GM12874 (cell line): ENCODE results near the gene TTC39B.

Experiments
- TF ChIP-seq, protein P1 (sequence below): IDR thresholded peaks from 2 replicates; pipeline ENCODE4 v1.5.1; 2011; ENCODE audit warnings: low read depth, mild to moderate bottlenecking, control low read depth, low read length, moderate library complexity; ENCODE audit not compliant: insufficient read depth

The TTC39B gene

DNA sequence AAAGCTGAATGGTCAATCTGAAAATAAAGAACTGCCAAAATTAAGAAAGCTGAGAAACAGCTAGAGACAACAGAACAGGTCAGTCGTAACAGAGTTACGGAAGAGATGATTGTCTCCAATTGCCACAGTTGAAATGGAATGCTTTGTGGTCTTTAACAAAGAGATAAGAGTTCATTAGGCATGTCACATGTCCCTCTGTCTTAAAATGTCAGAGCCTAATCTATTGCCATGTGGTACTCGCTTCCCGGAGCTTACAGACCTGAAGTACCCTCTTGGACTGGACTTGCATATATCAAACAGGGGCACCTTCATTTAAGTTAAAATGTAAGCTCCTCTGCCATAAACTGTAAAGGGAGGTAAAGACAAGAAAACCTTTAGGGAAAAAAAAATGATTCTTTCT, 19.7 kb downstream of the TTC39B start:
- TF ChIP-seq, protein P1, sequence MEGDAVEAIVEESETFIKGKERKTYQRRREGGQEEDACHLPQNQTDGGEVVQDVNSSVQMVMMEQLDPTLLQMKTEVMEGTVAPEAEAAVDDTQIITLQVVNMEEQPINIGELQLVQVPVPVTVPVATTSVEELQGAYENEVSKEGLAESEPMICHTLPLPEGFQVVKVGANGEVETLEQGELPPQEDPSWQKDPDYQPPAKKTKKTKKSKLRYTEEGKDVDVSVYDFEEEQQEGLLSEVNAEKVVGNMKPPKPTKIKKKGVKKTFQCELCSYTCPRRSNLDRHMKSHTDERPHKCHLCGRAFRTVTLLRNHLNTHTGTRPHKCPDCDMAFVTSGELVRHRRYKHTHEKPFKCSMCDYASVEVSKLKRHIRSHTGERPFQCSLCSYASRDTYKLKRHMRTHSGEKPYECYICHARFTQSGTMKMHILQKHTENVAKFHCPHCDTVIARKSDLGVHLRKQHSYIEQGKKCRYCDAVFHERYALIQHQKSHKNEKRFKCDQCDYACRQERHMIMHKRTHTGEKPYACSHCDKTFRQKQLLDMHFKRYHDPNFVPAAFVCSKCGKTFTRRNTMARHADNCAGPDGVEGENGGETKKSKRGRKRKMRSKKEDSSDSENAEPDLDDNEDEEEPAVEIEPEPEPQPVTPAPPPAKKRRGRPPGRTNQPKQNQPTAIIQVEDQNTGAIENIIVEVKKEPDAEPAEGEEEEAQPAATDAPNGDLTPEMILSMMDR: no peak

DNA sequence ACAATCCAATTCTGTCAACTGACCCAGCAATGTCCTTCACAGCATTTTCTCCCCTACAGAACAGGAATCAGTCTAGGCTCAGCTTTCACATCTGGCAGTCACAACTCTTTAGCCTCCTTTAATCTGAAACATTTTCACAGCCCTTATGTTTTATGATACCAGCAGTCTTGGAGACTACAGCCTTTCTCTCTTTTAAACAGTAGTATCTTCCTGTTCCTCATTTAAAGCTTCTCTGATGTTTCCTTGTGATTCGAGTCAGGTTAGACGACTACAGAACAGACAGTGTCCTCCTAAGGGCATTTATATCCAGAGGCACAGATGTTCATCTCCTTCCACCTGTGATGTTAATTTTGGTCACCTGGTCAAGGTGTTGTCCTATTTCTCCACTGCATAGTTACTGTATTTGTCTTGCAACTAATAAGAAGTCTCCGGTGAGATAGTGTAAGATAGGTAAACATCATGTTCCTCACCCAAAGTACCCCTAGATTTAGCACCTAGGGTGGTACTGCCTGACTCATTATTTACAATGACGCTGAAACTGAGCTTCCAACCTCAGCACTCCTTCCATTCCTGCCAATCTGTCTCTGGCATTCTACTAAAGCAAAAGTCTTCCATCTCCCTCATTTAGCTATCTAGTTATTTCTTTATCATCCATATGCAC, 20.7 kb downstream of the TTC39B start:
- TF ChIP-seq, protein P1: no peak

DNA sequence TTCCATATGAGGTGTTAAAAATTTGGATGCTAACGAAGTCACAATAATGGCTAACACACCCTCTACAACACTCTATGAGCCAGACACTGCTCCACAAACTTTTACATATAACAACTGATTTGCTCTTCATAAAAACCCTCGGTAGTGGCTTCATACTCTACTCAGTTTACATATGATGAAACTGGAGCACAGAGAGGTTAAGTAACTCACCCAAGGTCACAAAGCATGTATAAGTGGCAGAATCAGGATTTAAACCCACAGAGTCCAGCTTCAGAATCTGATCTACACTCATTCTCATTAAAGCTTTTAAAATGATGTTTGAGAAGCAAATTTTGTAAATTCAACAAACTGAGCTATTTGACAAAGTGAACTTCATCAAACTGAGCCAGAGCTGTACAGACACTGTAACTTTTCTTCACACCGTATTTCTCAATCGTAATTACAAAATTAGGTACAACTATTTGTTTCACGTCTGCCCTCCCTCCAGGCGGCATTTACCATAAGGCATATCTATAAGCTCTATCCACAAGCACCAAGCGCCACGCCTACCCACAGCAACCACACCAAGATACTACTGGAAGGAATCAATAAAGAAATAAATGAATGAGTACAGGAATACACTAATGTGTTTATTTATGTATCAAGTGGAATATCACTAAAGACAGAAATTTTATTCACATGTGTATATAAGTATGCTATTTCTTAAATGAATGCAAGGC, 24.3 kb downstream of the TTC39B start:
- TF ChIP-seq, protein P1: no peak

DNA sequence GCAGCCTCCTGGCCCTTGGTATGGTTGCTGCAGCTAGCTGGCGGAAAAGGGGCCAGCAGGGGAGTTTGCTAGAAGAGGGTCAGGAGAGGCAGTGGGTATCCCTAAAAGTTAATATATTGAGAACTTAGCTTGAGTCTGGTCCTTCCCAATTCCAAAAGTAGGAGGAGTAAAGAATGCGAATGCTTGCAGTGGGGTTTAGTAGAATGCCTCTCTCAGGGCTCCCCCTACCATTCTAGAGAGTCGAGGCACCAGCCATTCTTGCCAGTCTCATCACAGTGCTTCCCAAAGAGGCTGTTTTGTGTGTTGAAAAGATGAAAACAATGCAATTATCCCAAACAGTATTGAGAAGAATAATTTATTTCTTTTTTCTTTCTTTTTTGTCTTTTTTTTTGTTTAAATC, 26.4 kb downstream of the TTC39B start:
- TF ChIP-seq, protein P1: no peak

DNA sequence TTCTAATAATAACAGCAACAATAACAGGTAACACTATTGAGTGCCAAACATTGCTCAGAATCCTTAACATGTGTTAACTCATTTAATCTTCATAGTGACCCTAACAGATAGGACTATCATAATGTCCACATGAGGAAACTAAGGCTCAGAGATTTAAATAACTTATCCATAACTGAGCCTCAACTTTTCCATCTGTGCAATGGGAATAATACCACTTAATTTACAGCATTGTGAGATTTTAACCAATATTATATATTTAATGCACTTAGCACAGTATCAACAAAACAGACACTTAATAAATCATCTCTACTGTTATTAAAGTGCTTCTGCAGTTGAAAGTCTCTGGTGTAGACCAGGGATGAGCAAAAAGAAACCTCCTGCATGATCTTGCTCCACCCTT, 28.2 kb downstream of the TTC39B start:
- TF ChIP-seq, protein P1: no peak

DNA sequence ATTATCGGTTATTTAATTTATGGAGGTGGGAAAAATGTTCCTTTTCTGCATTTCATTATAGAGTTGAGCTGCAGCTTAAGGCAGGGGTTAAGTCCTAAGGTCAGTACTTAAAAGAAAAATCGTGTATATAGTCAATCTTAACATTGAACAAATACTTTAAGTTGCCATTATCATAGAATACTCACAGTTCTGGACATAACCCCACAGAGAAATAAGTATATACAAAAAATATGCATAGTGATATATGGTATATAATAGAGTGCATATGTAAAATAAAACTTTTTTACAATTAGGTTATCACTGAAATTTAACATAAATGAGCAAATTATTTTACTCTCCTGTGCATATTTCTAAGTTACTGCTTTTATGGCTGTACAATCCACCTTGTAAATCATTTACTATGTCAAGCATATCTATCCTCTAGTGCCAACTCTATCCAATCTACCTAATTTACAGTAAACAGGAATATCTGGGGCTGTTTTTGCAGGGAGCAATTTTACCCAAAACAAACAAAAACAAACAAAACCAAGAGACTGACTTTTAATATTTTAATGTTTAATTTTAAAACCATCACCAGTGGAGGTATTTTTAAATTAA, 28.8 kb downstream of the TTC39B start:
- TF ChIP-seq, protein P1: no peak

DNA sequence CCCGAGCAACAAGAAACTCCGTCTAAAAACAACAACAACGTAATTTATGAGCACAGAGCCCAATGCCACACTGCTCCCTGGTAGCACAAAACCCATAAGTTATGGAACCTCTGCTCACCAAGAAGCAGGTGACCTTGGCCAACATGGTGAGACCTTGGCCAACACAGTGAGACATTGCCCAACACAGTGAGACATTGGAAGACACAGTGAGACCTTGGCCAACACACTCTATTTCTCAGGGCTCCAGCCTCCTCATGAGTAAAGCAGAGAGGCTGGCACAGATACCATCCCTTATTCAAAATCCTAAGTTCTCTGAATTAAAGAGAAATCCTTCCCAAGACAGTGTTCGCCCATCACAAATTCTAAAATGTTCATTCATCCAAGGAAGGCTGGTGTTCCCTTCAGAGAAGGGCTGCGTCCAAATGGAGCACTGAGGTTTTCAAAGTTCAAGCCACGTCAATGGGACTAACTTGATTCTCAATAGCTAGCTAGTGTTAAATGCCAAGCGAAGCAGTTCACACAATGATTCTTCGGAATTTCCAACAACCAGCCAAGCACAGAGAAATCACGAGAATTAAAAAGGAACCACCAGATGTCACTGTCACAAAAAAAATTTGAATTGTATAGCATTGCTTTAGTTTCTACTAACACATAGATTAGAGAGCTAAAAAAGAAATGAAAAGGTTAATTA, 29.5 kb downstream of the TTC39B start:
- TF ChIP-seq, protein P1: no peak
